ENCODE measurements around the gene TMEM200C.

GRCh38 chr18:5894611-5895298 lies 567 bp downstream of the TMEM200C start:
- TF ChIP-seq FOS (IDR thresholded peaks at IDR 0.05; ENCODE audit: borderline replicate concordance, insufficient read depth, low read length): no peak
- TF ChIP-seq EZH2 (IDR thresholded peaks at IDR 0.05; ENCODE audit: borderline replicate concordance, low read depth, low read length, severe bottlenecking): peak; percentile 78
- no peak for TF ChIP-seq GATA2 (IDR thresholded peaks at IDR 0.05; ENCODE audit: insufficient read depth, insufficient read length, low read depth, low read length)
- TF ChIP-seq CTCF (IDR thresholded peaks at IDR 0.05; ENCODE audit: extremely low read depth in 1 of 2, insufficient read depth in 1 of 2, low read depth in 1 of 2, low read length in 2 of 2): no peak
- TF ChIP-seq POLR2A (IDR thresholded peaks at IDR 0.05; ENCODE audit: low read depth, low read length): no peak
- TF ChIP-seq JUN (IDR thresholded peaks at IDR 0.05; ENCODE audit: borderline replicate concordance, insufficient read depth, insufficient read length, low read depth): no peak
- TF ChIP-seq POLR2AphosphoS5 (IDR thresholded peaks at IDR 0.05; ENCODE audit: insufficient read depth, low read depth, low read length): no peak
- TF ChIP-seq MAX (IDR thresholded peaks at IDR 0.05; ENCODE audit: insufficient read depth, insufficient read length): no peak
